Activated naive CD8-positive, alpha-beta T cell treated with anti-CD3 and anti-CD28 coated beads, Interleukin-2, amount 50 U/mL, for 16 hours (primary cell): ENCODE data around the gene RAB11FIP2.
"Not testable (repeated sequence)": the region's sequence is repeated elsewhere in the genome, so short reads cannot be mapped to it uniquely, and the experiment has no call there.

ENCODE experiments used
- DNase-seq: peaks from one replicate; pipeline ENCODE4 v3.0.0-alpha.2; 2020; ENCODE audit warnings: low read depth, low spot score

RAB11FIP2 gene, protein sequence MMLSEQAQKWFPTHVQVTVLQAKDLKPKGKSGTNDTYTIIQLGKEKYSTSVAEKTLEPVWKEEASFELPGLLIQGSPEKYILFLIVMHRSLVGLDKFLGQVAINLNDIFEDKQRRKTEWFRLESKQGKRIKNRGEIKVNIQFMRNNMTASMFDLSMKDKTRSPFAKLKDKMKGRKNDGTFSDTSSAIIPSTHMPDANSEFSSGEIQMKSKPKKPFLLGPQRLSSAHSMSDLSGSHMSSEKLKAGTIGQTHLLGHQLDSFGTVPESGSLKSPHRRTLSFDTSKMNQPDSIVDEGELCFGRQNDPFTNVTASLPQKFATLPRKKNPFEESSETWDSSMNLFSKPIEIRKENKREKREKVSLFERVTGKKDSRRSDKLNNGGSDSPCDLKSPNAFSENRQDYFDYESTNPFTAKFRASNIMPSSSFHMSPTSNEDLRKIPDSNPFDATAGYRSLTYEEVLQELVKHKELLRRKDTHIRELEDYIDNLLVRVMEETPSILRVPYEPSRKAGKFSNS

DNA sequence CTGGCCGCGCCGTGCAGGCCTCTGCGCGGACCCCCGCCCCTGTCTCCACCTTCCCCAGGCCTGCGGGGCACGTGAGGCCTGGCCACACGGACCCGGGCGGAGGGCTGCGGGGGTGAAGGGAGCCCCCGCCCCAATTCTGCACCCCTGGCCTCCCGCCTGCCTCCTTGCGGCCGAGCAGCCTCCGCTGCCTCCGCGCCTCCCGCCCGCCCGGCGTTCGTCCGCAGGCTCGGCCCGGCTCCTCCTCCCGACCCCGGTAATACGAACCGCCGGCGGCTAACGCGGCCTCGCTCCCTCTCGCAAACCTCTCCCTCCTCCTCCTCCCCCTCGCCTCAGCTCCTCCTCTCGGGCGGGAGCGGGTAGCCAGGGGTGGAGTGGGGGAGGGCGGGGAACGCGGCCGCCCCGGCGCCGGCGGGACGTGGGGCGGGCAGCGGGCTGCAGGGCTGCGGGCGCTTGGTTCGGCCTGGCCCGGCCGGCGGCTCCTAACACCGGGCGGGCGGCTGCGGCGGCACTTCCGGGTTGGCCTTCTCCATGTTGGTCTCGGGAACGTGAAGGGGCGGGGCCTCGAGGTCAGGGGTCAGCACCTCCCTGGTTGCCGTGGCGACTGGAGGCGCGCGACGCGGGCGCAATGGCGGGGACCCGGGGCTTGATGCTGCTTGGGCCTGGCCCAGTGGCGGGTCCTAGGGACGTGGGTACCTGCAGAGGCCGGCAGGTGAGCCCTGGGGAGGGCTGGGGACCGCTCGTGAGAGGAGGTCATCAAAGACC, at the start of gene RAB11FIP2:
Gene RAB11FIP2 (minus strand): TSS at position 547 of the 762 bp plus-strand sequence. CDS start 778 bp downstream, outside the sequence.
- peak; percentile 91 for DNase-seq

DNA sequence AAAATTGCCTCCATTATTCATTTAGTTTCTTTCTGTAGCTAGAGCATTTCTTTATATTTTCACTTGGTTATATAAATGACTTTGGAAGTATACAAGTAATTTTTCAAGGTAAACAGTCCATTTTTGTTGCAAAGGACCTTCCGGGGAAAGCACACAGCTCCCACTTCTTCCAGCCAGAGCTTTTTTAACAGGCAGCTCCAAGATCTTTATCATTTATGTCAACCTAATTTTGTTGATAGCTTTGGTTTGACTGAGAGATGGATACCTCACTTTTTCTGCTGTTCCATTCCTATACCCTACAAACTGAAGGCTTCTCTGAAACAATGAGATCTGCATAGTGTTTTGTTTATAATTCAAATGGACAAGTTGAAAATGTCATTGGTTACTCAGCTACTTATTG, 49.3 kb upstream of the RAB11FIP2 start:
- DNase-seq, result no peak

DNA sequence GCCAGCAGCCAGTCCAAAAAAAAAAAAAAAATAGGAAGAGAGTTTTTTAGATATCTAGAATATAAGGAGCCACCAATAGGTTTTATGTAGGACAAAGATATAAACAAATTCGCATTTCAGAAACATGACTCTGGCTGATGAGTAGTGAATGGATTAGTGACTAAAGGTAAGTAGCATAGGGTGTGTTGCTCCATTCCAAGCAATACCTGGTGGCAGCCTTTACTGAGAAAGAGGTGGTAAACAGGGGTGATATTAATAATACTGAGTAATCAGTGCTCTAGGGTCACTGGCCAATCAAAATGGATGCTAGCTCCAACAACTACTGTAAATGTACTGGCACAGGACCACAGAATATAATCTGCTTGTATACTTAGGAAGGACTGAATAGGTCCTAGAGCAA, 45.5 kb upstream of the RAB11FIP2 start:
- DNase-seq, result no peak

DNA sequence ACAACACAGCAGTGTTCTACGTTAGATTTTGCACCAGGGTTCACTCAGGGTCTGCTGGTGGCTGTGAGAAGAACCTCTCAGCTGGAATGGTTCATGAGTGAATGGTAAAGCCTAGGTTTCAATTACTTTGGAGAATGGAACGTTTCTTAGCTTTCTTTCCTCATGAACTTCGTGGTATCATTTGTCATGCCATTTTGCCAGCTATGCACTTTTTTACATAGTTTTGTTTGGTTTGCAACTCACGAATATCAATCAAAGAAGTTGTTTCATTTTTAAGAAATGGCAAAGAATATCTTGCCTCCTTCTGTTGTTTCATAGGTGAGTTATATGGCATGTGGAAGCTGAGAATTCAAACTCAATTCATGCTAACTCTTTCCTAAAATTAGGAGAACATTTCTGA, 34.1 kb upstream of the RAB11FIP2 start:
- no peak for DNase-seq

DNA sequence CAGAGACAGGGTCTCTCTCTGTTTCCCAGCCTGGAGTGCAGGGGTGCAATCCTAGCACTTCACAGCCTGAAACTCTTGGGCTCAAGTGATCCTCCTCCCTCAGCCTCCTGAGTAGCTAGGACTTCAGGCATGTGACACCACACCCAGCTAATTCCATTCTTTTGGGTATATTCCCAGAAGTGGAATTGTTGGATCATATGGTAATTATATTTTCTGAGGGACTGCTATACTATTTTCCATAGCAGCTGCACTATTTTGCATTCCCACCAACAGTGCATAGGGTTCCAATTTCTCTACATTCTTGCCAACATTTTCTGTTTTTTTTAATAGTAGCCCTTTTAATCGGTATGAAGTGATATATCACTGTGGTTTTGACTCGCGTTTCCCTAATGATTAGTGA, 30.0 kb upstream of the RAB11FIP2 start:
- no peak for DNase-seq

DNA sequence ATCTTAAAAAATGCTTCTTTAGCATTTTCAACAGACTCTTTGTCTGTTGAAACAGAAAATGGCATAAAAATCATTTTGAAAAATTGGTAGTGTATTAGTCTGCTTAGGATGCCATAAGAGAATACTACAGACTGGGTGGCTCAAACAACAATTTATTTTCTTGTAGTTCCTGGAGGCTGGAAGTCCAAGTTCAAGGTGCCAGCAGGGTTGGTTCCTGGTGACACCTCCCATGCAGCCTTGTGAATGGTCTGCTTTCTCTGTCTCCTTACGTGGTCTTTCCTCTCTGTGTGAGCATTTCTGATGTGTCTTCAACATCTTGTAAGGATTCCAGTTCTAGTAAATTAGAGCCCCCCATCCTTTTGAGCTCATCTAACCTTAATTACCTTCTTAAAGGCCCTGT, 26.1 kb upstream of the RAB11FIP2 start:
- no peak for DNase-seq

DNA sequence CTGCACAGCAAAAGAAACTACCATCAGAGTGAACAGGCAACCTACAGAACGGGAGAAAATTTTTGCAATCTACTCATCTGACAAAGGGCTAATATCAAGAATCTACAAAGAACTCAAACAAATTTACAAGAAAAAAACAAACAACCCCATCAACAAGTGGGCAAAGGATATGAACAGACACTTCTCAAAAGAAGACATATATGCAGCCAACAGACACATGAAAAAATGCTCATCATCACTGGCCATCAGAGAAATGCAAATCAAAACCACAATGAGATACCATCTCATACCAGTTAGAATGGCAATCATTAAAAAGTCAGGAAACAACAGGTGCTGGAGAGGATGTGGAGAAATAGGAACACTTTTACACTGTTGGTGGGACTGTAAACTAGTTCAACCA, 20.6 kb upstream of the RAB11FIP2 start:
- not testable (repeated sequence) for DNase-seq

DNA sequence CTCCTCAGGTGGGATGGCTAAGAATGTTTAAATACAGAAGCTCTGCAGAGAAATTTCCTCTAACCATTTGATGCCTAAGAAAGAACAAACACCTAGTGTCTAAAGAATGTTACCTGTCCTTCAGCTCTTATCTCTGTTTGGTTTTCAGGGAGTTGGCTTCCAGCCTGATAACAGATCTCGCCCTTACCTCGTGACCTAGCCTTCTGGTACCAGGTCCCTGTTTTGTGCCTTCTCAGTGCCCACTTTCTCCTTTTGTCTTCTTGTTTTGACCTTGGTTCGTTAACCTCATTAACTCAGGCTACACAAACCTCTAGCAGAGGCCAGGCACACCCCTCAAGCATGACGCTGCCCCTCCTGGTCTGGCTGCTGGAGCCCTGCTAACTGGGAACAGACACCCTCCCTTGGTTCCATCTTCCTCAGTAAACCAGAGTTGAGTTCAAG, 16.1 kb upstream of the RAB11FIP2 start:
- no peak for DNase-seq

DNA sequence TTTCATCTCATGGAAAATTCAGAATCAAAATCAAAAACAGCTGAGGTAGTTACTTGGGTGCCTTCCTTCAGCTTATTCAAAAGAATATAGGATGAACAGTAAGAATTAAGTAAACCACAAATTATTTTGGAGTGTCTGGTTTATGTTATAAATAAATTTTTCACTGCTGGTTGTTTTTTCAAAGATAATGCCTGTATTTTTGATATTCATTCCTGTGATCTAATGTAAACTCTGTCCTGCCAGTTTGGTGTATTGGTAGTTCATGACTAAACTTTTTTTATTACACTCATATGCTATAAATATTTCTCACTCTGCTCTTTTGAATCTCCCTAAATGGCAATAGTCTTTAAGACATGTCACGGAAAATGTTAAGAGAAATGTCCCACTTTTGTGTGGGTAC, 11.6 kb upstream of the RAB11FIP2 start:
- DNase-seq, result no peak

DNA sequence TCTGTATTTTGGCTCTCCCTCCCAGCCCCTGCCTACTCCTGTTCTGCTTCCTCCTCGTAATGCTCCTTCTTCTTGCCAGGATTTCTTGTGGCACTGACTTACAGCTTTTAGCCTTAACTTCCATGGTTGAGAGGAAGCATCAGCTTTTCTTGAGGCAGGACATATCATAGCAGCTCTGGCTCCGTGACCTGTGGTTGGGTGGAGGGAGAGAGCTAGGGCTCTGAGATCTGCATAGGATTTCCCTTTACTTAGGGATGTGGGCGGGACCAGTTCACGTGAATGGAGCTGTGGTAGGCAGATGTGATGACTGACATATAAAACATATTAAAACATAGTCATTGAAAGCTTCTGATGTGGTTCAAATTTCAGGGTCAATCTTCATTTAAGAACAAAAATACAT, 10.6 kb upstream of the RAB11FIP2 start:
- no peak for DNase-seq

DNA sequence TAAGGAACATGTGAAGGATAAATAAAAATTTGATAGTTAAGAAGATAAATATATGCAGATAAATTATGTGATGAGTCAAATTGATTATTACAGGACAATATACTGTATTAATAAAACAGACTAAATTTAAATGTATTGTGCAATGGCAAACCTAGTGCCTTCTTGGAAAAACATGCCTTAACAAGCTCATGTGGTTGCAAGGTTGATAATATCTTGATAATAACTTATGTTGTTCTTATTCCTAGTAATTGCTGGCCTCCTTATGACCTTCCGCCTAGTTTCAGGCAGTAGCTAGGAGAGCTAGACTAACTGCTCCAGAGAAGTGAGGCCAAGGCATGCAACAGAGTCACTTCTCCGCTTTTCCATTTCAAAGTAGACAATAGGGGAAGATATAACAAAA, 7.6 kb upstream of the RAB11FIP2 start:
- no peak for DNase-seq

DNA sequence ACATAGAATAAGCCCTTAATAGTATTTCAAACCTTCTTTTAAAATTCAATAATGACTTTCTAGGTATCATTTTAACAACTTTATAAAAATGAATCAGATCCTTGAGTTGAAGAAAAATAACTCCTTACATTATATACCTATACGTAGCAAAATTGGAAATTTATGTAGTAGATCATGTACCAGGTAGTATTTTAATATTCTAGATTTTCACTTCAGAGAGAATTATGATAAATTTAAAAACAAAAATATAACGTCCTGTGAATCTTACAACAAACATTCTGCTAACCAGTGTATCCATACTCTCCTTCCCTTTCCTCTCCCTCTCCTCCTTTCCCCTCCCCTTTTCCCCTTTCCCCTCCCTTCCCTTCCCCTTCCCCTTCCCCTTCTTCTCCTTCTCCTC, 6.1 kb upstream of the RAB11FIP2 start:
- no peak for DNase-seq

DNA sequence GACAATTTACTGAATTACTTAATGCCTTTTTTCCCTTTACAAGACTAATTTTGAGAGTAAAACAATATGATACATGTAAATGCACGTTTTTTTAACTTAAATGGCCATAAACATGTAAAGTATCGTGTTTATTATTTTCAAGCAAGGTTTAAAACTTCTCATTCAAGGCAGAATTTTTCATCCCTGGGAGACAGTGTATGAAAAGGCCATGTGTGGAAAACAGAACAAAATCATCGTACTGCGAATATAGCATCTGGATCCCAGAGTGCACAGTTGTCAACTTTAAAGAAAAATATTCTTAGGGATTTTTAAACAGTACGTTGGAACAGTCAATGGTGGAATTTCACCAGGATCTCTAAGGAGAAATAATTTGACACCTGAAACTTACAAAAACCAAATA, 1.1 kb upstream of the RAB11FIP2 start:
- DNase-seq, result no peak

DNA sequence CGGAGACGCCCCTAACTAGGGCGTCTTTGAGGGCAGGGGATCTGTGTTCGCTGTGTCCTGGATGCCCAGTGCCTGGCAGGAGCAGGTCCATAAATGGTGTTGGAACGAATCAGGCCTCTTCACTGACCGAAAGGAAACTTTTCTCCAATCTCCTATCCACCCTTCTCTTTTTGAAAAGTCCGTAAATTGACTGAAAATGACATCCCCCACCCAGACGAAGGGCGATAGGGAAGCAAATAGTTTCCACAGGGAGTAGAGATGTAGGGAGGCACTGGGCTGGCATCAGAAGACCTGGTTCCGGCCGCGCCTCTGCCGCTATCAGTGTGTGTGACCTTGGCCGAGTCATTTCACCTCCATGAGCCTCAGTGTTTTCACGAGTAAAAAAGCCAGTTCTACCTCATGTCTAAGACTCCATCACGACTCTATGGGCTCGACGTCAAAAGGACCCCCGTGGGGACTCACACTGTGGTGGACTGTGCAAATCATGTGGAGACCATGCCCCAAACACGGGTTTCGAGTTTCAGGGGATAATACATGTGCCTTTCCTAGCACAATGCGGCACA, 497 bp upstream of the RAB11FIP2 start:
- DNase-seq, result no peak

DNA sequence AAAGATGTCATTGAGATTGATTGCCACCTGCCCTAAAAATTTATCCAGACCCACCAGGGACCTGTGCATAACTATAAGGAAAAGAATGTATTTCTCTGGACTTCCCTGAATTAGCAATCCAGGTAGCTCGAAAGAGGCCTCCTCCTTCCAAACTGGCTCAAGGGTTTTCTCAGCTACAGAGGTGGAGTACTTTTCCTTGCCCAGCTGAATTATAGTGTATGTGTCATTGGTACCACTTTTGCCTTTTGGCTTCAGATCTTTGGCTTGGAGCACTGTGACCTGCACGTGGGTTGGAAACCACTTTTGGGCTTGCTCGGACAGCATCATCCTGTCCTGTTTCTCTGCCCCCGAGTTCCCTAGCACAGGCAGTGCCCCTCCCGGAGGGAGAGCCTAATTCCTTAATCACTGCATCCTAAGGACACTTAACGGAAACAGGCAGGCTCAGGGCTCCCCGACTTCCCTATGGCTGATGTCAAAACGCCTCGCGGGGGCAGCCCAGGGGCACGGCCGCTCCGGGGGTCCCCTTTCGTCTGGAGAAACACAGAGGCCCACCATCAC, 825 bp downstream of the RAB11FIP2 start:
- DNase-seq, result no peak

DNA sequence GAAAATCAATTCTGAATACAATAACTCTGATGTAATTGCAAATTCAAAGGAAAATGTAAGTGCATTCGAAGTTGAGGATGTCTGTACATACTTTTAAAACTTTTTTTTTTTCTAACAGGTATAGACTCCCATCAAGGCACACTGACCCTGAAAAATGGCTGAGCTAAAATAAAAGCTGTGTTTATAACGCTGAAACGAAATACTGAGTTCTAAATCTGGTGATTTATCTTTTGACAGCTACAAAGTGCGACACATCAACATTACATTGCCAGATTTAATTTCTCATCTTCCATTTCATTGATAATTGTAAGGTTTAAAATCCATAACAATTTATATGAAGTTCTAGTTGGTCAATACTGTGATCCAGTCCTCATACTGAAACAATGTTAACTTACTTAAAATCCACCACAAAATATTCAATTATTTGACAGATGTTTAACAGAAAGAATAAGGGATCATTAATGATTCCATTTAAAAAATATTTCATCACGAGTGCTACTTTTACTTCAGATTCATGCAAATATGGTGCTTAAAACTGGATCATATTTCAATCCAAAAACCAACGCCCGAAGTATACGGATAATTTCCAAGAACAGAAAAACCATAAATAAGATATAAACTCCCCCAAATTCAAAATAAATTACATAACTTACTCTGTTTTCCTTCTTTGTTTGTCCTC, 1.4 kb downstream of the RAB11FIP2 start:
- DNase-seq, result no peak

DNA sequence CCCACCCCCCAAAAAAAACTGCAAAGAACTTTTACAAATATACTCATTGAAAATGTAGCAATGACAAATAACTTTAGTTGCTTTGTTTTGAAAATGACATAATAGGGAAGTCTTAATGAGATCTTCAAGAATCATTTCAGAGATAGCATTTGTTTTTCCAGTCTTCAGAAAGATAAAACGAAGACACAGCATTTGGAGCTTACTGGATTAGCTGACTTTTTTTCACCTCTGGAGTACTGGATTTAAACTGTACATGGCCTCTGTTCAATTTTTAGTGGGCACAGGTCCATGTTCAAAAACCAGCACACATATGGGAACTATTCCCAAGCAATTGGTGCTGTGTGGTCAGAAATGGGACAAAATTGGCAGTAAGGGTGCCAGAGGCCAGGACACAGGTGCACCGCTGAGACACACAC, 3.9 kb downstream of the RAB11FIP2 start:
- no peak for DNase-seq

DNA sequence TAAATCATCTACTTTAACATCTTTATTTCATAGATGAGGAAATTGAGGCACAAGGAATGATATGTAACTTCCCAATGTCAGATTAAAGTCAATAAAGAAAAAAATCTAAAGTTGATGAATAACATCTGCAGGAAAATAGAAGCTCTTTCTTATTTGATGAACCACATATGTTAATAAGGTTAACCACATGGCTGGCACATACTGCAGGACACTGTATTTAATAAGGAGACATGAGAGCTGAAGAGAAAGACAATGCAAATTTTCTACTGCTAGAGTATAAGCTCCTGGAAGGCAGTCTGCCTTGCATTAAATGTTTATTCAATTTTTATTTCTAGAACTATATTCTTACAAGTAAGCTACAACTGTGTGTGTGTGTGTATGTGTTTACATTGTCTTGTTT, 4.4 kb downstream of the RAB11FIP2 start:
- DNase-seq, result no peak

DNA sequence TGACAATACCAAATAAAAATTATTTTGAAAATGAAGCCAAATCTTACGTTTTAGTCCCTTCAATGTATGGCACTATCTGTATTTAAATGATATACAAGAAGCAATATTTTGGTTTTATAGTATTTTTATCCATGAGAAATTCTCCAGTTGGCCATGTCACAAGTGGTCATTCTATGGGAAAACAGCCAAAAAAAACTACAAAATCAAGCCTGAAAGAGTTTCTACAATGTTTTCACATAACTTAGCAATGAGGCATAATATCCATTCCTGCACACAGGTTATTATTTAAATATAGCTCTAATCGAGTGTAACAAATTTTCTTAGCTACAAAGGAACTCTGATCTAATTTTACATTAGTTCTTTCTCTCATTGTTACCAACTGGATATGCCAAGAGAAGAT, 5.4 kb downstream of the RAB11FIP2 start:
- DNase-seq, result no peak

DNA sequence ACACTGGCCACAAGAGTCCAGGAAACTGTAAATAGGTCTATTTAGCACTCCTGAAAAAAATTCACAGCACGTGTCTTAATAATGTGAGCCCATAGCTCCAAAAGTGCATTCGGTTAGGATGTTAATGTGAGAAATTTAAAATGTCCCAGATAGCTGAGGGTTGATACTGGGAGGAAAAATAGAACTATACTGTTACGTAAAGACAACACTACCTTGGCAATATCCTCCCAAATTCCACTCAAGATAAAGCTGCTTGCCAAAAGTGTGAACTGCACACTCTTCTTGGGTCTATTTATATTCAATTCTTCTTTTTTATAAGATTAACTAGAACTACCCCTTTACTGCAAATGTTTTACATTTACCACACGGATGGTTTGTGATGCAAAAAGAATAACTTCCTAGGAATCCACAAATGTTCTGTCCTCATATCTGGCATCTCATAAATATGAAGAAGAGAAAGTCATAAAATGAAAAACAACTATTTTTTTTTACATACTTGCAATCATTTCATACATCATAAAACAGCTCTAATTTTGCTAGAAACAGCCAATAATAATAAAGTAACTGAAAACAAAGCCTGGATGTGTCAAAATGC, 10.4 kb downstream of the RAB11FIP2 start:
- DNase-seq, result no peak

DNA sequence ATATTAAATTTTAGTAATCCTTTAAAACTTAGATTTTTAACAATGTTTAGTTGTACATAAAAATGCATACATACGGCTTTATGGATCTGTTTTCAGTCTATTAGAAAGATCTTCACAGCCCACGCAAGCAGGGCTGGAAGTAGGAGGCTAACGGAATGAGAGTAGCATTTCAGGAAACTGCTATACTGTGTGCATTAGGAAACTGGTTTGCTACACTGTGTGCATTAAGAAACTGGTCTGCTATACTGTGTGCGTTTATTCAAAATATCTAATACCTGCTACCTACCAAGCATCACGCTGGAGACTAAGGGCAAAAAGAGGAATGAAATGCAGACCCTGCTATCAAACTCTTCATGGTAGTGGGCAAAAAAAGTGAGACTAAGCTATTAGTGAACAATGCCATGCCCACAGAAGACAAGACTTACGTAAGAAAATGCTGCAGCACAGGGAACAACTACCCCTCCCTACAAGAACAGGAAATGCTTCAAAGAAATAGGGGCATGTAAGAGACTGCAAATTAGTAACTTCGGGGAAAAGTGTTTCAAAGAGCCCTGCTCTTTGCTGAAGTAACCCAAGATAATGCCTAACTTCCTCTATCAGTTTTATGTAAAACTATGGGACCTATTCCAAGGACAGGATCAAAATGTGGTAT, 11.3 kb downstream of the RAB11FIP2 start:
- DNase-seq, result no peak
